ACC112 (cell line): ENCODE measurements around the gene RAB5IF.
"Not testable (repeated sequence)": the region's sequence is repeated elsewhere in the genome, so short reads cannot be mapped to it uniquely, and the experiment has no call there.

Experiments used
- H2AFZ ChIP-seq: fragments of 200-600 bp; sonication (generic); one replicate; pipeline ENCODE4 v1.6.0; 2017; ENCODE audit warnings: antibody characterized with exemption, low read length; ENCODE audit not compliant: unreplicated experiment
- H3K27ac ChIP-seq: fragments of 200-600 bp; sonication (generic); 2 replicates; pipeline ENCODE4 v1.5.1; 2014; ENCODE audit warnings: low read depth, mild to moderate bottlenecking, antibody characterized with exemption, low read length, moderate library complexity
- H3K27me3 ChIP-seq: fragments of 200-600 bp; sonication (generic); 2 replicates; pipeline ENCODE4 v1.6.1; 2014; ENCODE audit warnings: mild to moderate bottlenecking, antibody characterized with exemption, low read length, moderate library complexity, mixed read lengths; ENCODE audit not compliant: insufficient read depth
- H3K36me3 ChIP-seq: fragments of 200-600 bp; sonication (generic); 2 replicates; pipeline ENCODE4 v1.6.1; 2016; ENCODE audit warnings: mild to moderate bottlenecking, antibody characterized with exemption, low read length, moderate library complexity, mixed read lengths; ENCODE audit not compliant: insufficient read depth
- H3K4me1 ChIP-seq: fragments of 200-600 bp; sonication (generic); one replicate; pipeline ENCODE4 v1.6.1; 2016; ENCODE audit warnings: low read length, mixed read lengths; ENCODE audit not compliant: insufficient read depth, unreplicated experiment, control insufficient read depth
- H3K4me3 ChIP-seq: fragments of 200-600 bp; sonication (generic); 2 replicates; pipeline ENCODE4 v1.5.1; 2014; ENCODE audit warnings: mild to moderate bottlenecking, low read depth, low read length
- H3K79me2 ChIP-seq: fragments of 200-600 bp; sonication (generic); one replicate; pipeline ENCODE4 v1.6.0; 2016; ENCODE audit warnings: low read length; ENCODE audit not compliant: control insufficient read depth, unreplicated experiment, insufficient read depth

The RAB5IF gene

DNA sequence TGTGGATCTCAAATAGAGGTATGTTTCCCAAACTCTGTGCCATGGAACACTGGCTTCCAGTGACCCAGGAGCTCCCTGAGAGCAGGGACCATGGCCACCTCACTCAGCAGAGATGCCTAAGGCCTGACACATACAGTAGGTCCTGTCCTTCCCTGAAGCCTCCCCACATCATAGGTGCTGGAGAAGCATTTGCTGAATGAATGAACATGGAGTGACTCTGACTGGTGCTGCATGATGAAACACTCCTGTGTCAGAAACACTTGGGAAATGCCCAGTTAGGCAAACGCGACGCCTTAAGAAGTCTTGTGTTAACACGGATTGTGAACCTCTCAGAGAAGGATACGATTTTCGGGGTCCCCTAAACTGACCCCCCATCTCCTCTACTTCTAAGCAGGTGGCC, 26.1 kb downstream of the RAB5IF start:
- H3K27ac ChIP-seq: no peak overlapping the region
- no peak overlapping the region for H3K4me3 ChIP-seq
- H3K27me3 ChIP-seq: no peaks in the 10 kb centered on the region
- H2AFZ ChIP-seq: no peak overlapping the region
- no peaks in the 10 kb centered on the region for H3K79me2 ChIP-seq
- H3K4me1 ChIP-seq: no peaks in the 10 kb centered on the region
- no peaks in the 10 kb centered on the region for H3K36me3 ChIP-seq

GRCh38 chr20:36632147-36632486, 26.5 kb downstream of the RAB5IF start:
- Histone ChIP-seq H3K27ac (no peak overlapping the region), H3K79me2 (no peaks in the 10 kb centered on the region), H3K27me3 (no peaks in the 10 kb centered on the region), H2AFZ (no peak overlapping the region), H3K36me3 (no peaks in the 10 kb centered on the region), H3K4me3 (no peak overlapping the region), H3K4me1 (no peaks in the 10 kb centered on the region)

- Histone ChIP-seq H2AFZ (no peak overlapping the region), H3K36me3 (no peaks in the 10 kb centered on the region)
Measured at GRCh38 chr20:36632487-36633284, 27.1 kb downstream of the RAB5IF start.

DNA sequence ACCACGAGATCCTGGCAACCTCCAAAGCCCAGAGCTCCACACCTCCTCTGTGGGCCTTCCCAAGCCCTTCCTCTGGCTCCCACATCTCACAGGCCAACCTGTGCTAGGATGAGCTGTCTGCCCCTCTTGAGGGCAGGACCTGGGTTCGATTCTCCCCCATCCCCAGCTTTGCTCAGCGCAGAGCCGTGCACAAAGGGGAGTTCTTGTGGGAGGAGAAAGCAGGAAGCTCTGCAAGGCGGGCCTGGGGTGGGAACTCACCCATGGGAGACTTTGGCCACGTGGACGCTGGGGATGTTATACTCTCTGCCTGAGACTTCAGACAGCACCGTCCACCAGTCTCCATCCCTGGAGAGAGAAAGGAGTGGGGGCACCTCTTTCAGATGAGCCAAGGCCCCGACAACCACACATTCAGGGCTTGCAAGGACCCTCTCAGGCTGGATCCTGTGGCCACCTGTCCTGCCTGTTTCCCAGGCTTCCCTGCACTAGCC, 27.8 kb downstream of the RAB5IF start:
- Histone ChIP-seq H3K4me1 (no peaks in the 10 kb centered on the region), H3K4me3 (no peak overlapping the region), H3K27me3 (no peaks in the 10 kb centered on the region), H3K36me3 (no peaks in the 10 kb centered on the region), H3K79me2 (no peaks in the 10 kb centered on the region), H2AFZ (no peak overlapping the region), H3K27ac (no peak overlapping the region)

More at GRCh38 chr20:36632487-36633284, 27.1 kb downstream of the RAB5IF start:
- H3K79me2 ChIP-seq: no peaks in the 10 kb centered on the region
- H3K27ac ChIP-seq: no peak overlapping the region
- no peaks in the 10 kb centered on the region for H3K4me1 ChIP-seq
- H3K4me3 ChIP-seq: no peak overlapping the region
- H3K27me3 ChIP-seq: no peaks in the 10 kb centered on the region

GRCh38 chr20:36634342-36634741, 28.8 kb downstream of the RAB5IF start:
- Histone ChIP-seq H2AFZ (no peak overlapping the region), H3K4me3 (no peak overlapping the region), H3K36me3 (no peaks in the 10 kb centered on the region), H3K27ac (no peak overlapping the region), H3K27me3 (no peaks in the 10 kb centered on the region), H3K4me1 (no peaks in the 10 kb centered on the region), H3K79me2 (no peaks in the 10 kb centered on the region)

DNA sequence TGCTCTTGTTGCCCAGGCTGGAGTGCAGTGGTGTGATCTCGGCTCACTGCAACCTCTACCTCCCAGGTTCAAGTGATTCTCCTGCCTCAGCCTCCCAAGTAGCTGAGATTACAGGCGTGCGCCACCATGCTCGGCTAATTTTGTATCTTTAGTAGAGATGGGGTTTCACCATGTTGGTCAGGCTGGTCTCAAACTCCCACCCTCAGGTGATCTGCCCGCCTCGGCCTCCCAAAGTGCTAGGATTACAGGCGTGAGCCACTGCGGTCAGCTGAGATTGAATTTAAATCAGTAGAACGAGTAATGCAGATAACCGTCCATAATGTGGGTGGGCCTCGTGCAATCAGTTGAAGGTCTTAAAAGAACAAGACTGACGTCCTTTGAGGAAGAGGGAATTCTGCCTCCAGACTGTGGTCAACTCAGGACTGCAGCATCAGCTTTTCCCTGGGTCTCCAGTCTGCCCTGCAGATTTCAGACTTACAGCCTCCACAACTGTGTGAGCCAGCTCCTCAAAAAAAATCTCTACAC, 33.4 kb downstream of the RAB5IF start:
- H3K36me3 ChIP-seq, H3K27ac ChIP-seq, H3K27me3 ChIP-seq: not testable (repeated sequence)

GRCh38 chr20:36641506-36641843, 35.9 kb downstream of the RAB5IF start:
- H3K27ac ChIP-seq: no peak overlapping the region
- H3K36me3 ChIP-seq: no peaks in the 10 kb centered on the region
- H3K79me2 ChIP-seq: no peaks in the 10 kb centered on the region
- H3K27me3 ChIP-seq: no peaks in the 10 kb centered on the region
- H2AFZ ChIP-seq: no peak overlapping the region
- no peaks in the 10 kb centered on the region for H3K4me1 ChIP-seq
- no peak overlapping the region for H3K4me3 ChIP-seq

More for the DNA sequence above, 33.4 kb downstream of the RAB5IF start:
- not testable (repeated sequence) for H3K4me3 ChIP-seq, H2AFZ ChIP-seq, H3K4me1 ChIP-seq, H3K79me2 ChIP-seq

DNA sequence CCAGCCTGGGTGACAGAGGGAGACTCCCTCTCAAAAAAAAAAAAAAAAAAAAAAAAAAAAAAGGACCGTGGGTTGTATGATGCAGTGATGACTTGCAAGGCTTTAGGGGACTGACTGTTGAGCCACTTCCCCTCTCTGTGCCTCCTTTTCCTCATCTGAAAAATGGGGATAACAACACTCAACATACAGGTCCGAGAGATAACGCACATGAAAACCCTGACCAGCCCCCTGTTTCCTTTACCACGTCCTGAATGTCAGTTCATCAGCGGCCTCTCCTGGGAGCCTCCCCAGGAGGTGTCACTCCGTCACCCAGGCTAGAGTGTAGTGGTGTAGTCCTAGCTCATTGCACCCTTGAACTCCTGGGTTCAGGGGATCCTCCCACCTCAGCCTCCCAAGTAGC, 36.6 kb downstream of the RAB5IF start:
- H2AFZ ChIP-seq: no peak overlapping the region
- H3K27me3 ChIP-seq: no peaks in the 10 kb centered on the region
- no peak overlapping the region for H3K4me3 ChIP-seq
- H3K79me2 ChIP-seq: no peaks in the 10 kb centered on the region
- no peaks in the 10 kb centered on the region for H3K4me1 ChIP-seq
- H3K27ac ChIP-seq: no peak overlapping the region
- H3K36me3 ChIP-seq: no peaks in the 10 kb centered on the region

- H3K4me3 ChIP-seq: no peak overlapping the region
- H3K79me2 ChIP-seq: no peaks in the 10 kb centered on the region
- H3K4me1 ChIP-seq: no peaks in the 10 kb centered on the region
- no peak overlapping the region for H2AFZ ChIP-seq
- no peak overlapping the region for H3K27ac ChIP-seq
- H3K36me3 ChIP-seq: no peaks in the 10 kb centered on the region
- no peaks in the 10 kb centered on the region for H3K27me3 ChIP-seq
Measured at GRCh38 chr20:36644032-36644705, 38.6 kb downstream of the RAB5IF start.

DNA sequence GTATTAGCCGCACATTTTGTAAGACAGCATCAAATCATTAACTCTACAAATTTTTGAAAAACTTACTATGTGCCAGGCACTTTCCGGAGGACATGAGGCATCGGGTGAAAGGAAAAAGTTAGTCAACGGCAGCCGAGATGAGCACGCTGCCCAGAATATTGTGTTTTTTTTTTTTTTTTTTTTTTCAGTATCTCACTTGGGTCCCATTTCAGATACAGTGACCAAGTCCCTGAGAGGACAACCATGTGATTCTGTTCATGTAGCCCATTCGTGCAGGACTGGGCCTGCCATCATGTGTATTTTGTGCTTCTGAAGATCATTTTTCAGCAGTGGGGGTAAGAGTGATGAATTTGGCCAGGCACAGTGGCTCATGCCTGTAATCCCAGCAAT, 39.1 kb downstream of the RAB5IF start:
- Histone ChIP-seq H3K27me3 (no peaks in the 10 kb centered on the region), H3K79me2 (no peaks in the 10 kb centered on the region), H3K36me3 (no peaks in the 10 kb centered on the region), H3K4me3 (no peak overlapping the region), H3K27ac (no peak overlapping the region), H3K4me1 (no peaks in the 10 kb centered on the region), H2AFZ (no peak overlapping the region)

DNA sequence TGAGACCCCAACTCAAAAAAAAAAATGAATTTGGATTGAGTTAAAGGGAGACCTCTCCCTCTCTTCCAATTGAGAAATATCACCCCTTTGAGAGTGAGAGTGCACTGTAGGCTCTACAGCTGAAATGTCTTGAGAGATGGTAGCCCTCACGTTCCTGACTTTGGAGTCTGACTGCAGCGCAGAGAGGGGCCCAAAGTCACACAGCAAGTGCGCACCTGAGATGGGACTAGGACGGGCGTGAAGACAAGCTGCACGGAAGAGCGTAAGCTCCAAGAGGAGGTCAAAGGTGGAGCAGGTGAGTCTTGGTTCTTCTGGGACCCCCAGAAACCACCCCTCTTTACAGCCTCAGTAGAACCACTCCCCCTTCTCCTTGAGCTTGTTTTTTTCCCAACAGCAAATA, 39.8 kb downstream of the RAB5IF start:
- Histone ChIP-seq H3K27ac (no peak overlapping the region), H3K79me2 (no peaks in the 10 kb centered on the region), H3K36me3 (no peaks in the 10 kb centered on the region), H3K4me1 (no peaks in the 10 kb centered on the region), H3K4me3 (no peak overlapping the region), H3K27me3 (no peaks in the 10 kb centered on the region), H2AFZ (no peak overlapping the region)
